Caco-2 (cell line): ENCODE data around the gene EVC2. TPM values are rescaled to one million over a fixed set of nuclear protein-coding genes. Genes with fewer than 3 reads are reported as not detected.
A peak's percentile ranks its signal among the peaks of the same experiment; 100 is the strongest.

Experiments used
- BruUV-seq: library from RNA; stranded (reverse); fragments of 400-500 nt; replicated peaks from 2 replicates; lab custom pipeline; 2021; lab: Mats Ljungman, UMichigan
- CTCF ChIA-PET: fragments of 300-600 bp; sonication (Branson Sonifier 250); formaldehyde crosslinking; loops from one replicate; lab custom pipeline; 2022; ENCODE audit warnings: antibody characterized with exemption; lab: Charles Lee
- POLR2A ChIA-PET: fragments of 300-600 bp; sonication (Branson Sonifier 250); formaldehyde crosslinking; loops from one replicate; lab custom pipeline; 2022; ENCODE audit warnings: antibody characterized with exemption; lab: Charles Lee
- DNase-seq, 2 experiments: peaks; one replicate each; pipeline versions ENCODE4 v3.0.0 to v3.0.0-alpha.2; 2020 to 2022
- H3K27me3 ChIP-seq: replicated peaks from 2 replicates; pipeline ENCODE4 v1.6.0; 2011; ENCODE audit warnings: low read length; ENCODE audit not compliant: control insufficient read depth, insufficient read depth
- H3K36me3 ChIP-seq: 2 replicates; pipeline ENCODE4 v1.5.1; 2011; ENCODE audit warnings: low read length; ENCODE audit not compliant: control insufficient read depth, insufficient read depth
- H3K4me1 ChIP-seq: fragments of 250-450 bp; sonication (Bioruptor Pico); 2 replicates; pipeline ENCODE4 v1.5.1; 2020; ENCODE audit warnings: mild to moderate bottlenecking
- H3K4me3 ChIP-seq: 2 replicates; pipeline ENCODE4 v1.5.1; 2011; ENCODE audit warnings: low read depth, mild to moderate bottlenecking, control low read depth, low read length
- H3K9me3 ChIP-seq: fragments of 250-450 bp; sonication (Bioruptor Pico); 2 replicates; pipeline ENCODE4 v1.5.1; 2020; ENCODE audit warnings: mild to moderate bottlenecking, moderate library complexity
- H3K27ac Mint-ChIP-seq: one replicate; pipeline ENCODE4 v1.8.0; 2022; ENCODE audit warnings: mixed read lengths; ENCODE audit not compliant: unreplicated experiment
- H3K27me3 Mint-ChIP-seq: one replicate; pipeline ENCODE4 v1.8.0; 2022; ENCODE audit warnings: mixed read lengths; ENCODE audit not compliant: insufficient read depth, unreplicated experiment
- H3K36me3 Mint-ChIP-seq: one replicate; pipeline ENCODE4 v1.8.0; 2022; ENCODE audit warnings: mild to moderate bottlenecking, mixed read lengths; ENCODE audit not compliant: insufficient read depth, unreplicated experiment
- H3K4me1 Mint-ChIP-seq: one replicate; pipeline ENCODE4 v1.8.0; 2022; ENCODE audit warnings: low read depth, mixed read lengths; ENCODE audit not compliant: unreplicated experiment
- H3K4me3 Mint-ChIP-seq: one replicate; pipeline ENCODE4 v1.8.0; 2022; ENCODE audit warnings: mild to moderate bottlenecking, moderate library complexity, mixed read lengths; ENCODE audit not compliant: unreplicated experiment
- H3K9me3 Mint-ChIP-seq: one replicate; pipeline ENCODE4 v1.8.0; 2022; ENCODE audit warnings: mixed read lengths; ENCODE audit not compliant: unreplicated experiment
- CTCF ChIP-seq, 2 experiments: fragments of 200-600 bp in 1 of 2; IDR thresholded peaks; 1 replicate in 1 of 2; 2 replicates in 1 of 2; pipeline versions ENCODE4 v1.5.1 to v1.8.0; 2011 to 2022; ENCODE audit warnings: antibody characterized with exemption in 1 of 2, control low read depth in 1 of 2, inconsistent platforms in 1 of 2, low read depth in 1 of 2, low read length in 1 of 2, mild to moderate bottlenecking in 1 of 2, moderate library complexity in 1 of 2; ENCODE audit not compliant: insufficient read depth in 1 of 2, severe bottlenecking in 1 of 2, unreplicated experiment in 1 of 2
- intact Hi-C: fragments of 100-400 bp; cut with micrococcal nuclease; formaldehyde crosslinking; loops from one replicate; pipeline ENCODE4 v1.10.0; 2022; ENCODE audit not compliant: unreplicated experiment
- total RNA-seq: library from RNA; stranded (reverse); gene quantifications from 2 replicates; pipeline ENCODE4 v1.2.3, GENCODE V29; 2022

The EVC2 gene
- total RNA-seq, 1 experiment from 2014 or later = not detected

GRCh38 chr4:5616331-5616950, 91.9 kb downstream of the EVC2 start:
- no peaks in the 10 kb centered on the region for H3K4me1 ChIP-seq
- ChIA-PET POLR2A (no interaction called here), CTCF (no interaction called here)
- H3K9me3 Mint-ChIP-seq = no peaks in the 10 kb centered on the region
- no peaks in the 10 kb centered on the region for H3K4me1 Mint-ChIP-seq
- H3K4me3 Mint-ChIP-seq = no peak overlapping the region
- H3K27me3 Mint-ChIP-seq = peaks cover 12% of the 10 kb centered on the region
- H3K36me3 Mint-ChIP-seq = no peaks in the 10 kb centered on the region
- H3K27me3 ChIP-seq = no peaks in the 10 kb centered on the region
- BruUV-seq = no TSS peak
- H3K27ac Mint-ChIP-seq = no peak overlapping the region
- intact Hi-C loops = no loop called here
- TF ChIP-seq CTCF (IDR thresholded peaks at IDR 0.05; ENCODE audit: insufficient read depth in 1 of 2, low read depth in 1 of 2, low read length in 1 of 2, severe bottlenecking in 1 of 2, unreplicated experiment in 1 of 2) = no peak
- H3K9me3 ChIP-seq = no peaks in the 10 kb centered on the region
- H3K4me3 ChIP-seq = no peak overlapping the region
- DNase-seq = no peak
- H3K36me3 ChIP-seq = no peaks in the 10 kb centered on the region

DNA sequence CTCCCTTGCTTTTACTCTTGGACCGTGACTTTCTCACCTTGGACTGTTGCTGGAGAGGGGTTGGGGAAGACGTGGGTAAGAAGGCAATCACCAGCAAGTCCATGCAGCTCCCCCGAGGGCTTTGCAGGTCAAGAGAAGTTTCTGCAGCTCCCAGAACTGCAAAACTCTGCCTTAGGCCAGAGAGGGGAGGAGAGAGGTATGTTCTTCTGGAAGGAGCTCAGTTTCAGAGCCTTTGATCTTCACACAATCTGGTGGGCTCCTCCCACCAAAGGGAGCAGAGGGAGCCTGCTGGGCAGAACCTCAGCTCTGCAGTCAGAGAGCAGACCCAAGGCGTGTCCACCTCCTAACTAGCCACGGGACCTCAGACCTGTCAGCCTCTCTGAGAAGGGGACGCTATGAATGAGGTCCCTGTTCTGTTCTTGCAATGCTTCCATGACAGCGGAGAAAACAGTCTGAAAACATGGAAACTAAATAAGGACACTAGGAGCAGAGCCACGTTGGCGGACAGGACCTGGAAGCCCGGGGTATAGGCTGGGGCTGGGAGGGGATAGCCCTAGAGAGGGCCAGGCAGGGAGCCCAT, 92.8 kb downstream of the EVC2 start:
- peak in 1 of 2 experiments; percentile 40 for DNase-seq
- Histone ChIP-seq H3K27me3 (no peaks in the 10 kb centered on the region), H3K9me3 (no peaks in the 10 kb centered on the region), H3K36me3 (no peaks in the 10 kb centered on the region), H3K4me3 (no peak overlapping the region), H3K4me1 (no peaks in the 10 kb centered on the region)
- H3K9me3 Mint-ChIP-seq = no peaks in the 10 kb centered on the region
- H3K27me3 Mint-ChIP-seq = peaks cover 12% of the 10 kb centered on the region
- POLR2A ChIA-PET = interaction anchor here (0.5 kb wide), 1 partner anchor 193 kb away, joined by 3 read pairs; no protein-coding TSS in a partner anchor
- H3K27ac Mint-ChIP-seq = no peak overlapping the region
- H3K36me3 Mint-ChIP-seq = no peaks in the 10 kb centered on the region
- CTCF ChIA-PET = no interaction called here
- intact Hi-C loops = no loop called here
- TF ChIP-seq CTCF (IDR thresholded peaks at IDR 0.05; ENCODE audit: insufficient read depth in 1 of 2, low read depth in 1 of 2, low read length in 1 of 2, severe bottlenecking in 1 of 2, unreplicated experiment in 1 of 2) = no peak
- no TSS peak for BruUV-seq
- H3K4me3 Mint-ChIP-seq = no peak overlapping the region
- no peaks in the 10 kb centered on the region for H3K4me1 Mint-ChIP-seq

- DNase-seq = no peak
- ChIA-PET CTCF (no interaction called here), POLR2A (no interaction called here)
- no peaks in the 10 kb centered on the region for H3K27me3 ChIP-seq
- no peak for TF ChIP-seq CTCF (IDR thresholded peaks at IDR 0.05; ENCODE audit: insufficient read depth in 1 of 2, low read depth in 1 of 2, low read length in 1 of 2, severe bottlenecking in 1 of 2, unreplicated experiment in 1 of 2)
- Mint-ChIP-seq H3K9me3 (no peaks in the 10 kb centered on the region), H3K36me3 (no peaks in the 10 kb centered on the region), H3K27me3 (peaks cover 22% of the 10 kb centered on the region), H3K4me1 (no peaks in the 10 kb centered on the region), H3K27ac (no peak overlapping the region), H3K4me3 (no peak overlapping the region)
- no TSS peak for BruUV-seq
- H3K36me3 ChIP-seq = no peaks in the 10 kb centered on the region
- H3K9me3 ChIP-seq = no peaks in the 10 kb centered on the region
- intact Hi-C loops = no loop called here
- H3K4me3 ChIP-seq = no peak overlapping the region
- H3K4me1 ChIP-seq = no peaks in the 10 kb centered on the region
These were observed 96.6 kb downstream of the EVC2 start for GRCh38 chr4:5611750-5612149.
